Urinary bladder (tissue), 4 donors: ENCODE data around the gene STOX1. TPM values are rescaled to one million over a fixed set of nuclear protein-coding genes. Genes with fewer than 3 reads are reported as not detected.
"Not testable (repeated sequence)": the region's sequence is repeated elsewhere in the genome, so short reads cannot be mapped to it uniquely, and the experiment has no call there.

ENCODE experiments used
- DNase-seq: peaks from one replicate; pipeline ENCODE4 v3.0.0-alpha.2; 2015; ENCODE audit errors: extremely low spot score
- H3K27ac ChIP-seq: one replicate; pipeline ENCODE4 v1.5.1; 2013; ENCODE audit warnings: low read depth, mild to moderate bottlenecking, moderate library complexity
- H3K36me3 ChIP-seq: one replicate; pipeline ENCODE4 v1.6.1; 2013; ENCODE audit warnings: mild to moderate bottlenecking, moderate library complexity; ENCODE audit not compliant: insufficient read depth
- H3K4me1 ChIP-seq: one replicate; pipeline ENCODE4 v1.6.1; 2013; ENCODE audit warnings: mild to moderate bottlenecking, moderate library complexity; ENCODE audit not compliant: insufficient read depth
- H3K4me3 ChIP-seq: one replicate; pipeline ENCODE4 v1.5.1; 2013; ENCODE audit warnings: low read depth, low read length
- WGBS: extraction: QIAGEN DNeasy Blood & Tissue Kit; methylation state at CpG from one replicate; pipeline ENCODE4 v1.1.7; 2013; 5-methylcytosine and 5-hydroxymethylcytosine counted together
- polyA plus RNA-seq: library from polyadenylated mRNA; stranded (reverse); fragments of 200-250 nt; gene quantifications from one replicate; pipeline ENCODE4 v1.2.3, GENCODE V29; 2013
- total RNA-seq: library from RNA; depleted of rRNA; stranded (reverse); fragments of >200 nt; gene quantifications from one replicate; pipeline ENCODE4 v1.2.3, GENCODE V29; 2014
- donor health status: healthy with polysubstance abuse.
- donor health status: healthy.

The STOX1 gene
- total RNA-seq (4.7 TPM), polyA plus RNA-seq (2.7 TPM)

GRCh38 chr10:68826764-68827591 lies at the start of gene STOX1:
TSS of gene STOX1 (plus strand) at chr10:68827531. CDS start at chr10:68827624, 93 bp downstream.
- WGBS: 5% methylated on average over 63 of the region's 63 CpGs
- no peaks in the 10 kb centered on the region for H3K36me3 ChIP-seq
- peak; percentile 17 for DNase-seq
- no peaks in the 10 kb centered on the region for H3K4me1 ChIP-seq
- H3K4me3 ChIP-seq: peak within 1 kb of the TSS; percentile 67
- H3K27ac ChIP-seq: no peak within 1 kb of the TSS

GRCh38 chr10:68781613-68782574 lies 45.4 kb upstream of the STOX1 start:
- peaks cover 9% of the 10 kb centered on the region for H3K36me3 ChIP-seq
- 94% methylated on average over 6 of the region's 6 CpGs for WGBS

GRCh38 chr10:68784476-68784875 lies 42.9 kb upstream of the STOX1 start:
- peaks cover 8% of the 10 kb centered on the region for H3K36me3 ChIP-seq
- 91% methylated on average over 7 of the region's 7 CpGs for WGBS

More at GRCh38 chr10:68781613-68782574, 45.4 kb upstream of the STOX1 start:
- Histone ChIP-seq H3K4me3 (no peak overlapping the region), H3K27ac (no peak overlapping the region), H3K4me1 (no peaks in the 10 kb centered on the region)
- no peak for DNase-seq

GRCh38 chr10:68787813-68788212 lies 39.5 kb upstream of the STOX1 start:
- WGBS: 94% methylated on average over 3 of the region's 3 CpGs
- no peak for DNase-seq
- no peaks in the 10 kb centered on the region for H3K4me1 ChIP-seq
- no peak overlapping the region for H3K27ac ChIP-seq
- H3K36me3 ChIP-seq: peaks cover 7% of the 10 kb centered on the region
- H3K4me3 ChIP-seq: no peak overlapping the region

More at GRCh38 chr10:68784476-68784875, 42.9 kb upstream of the STOX1 start:
- no peak for DNase-seq
- Histone ChIP-seq H3K4me3 (no peak overlapping the region), H3K4me1 (no peaks in the 10 kb centered on the region), H3K27ac (no peak overlapping the region)

- Histone ChIP-seq H3K4me3 (no peak overlapping the region), H3K4me1 (no peaks in the 10 kb centered on the region), H3K27ac (no peak overlapping the region), H3K36me3 (peaks cover 5% of the 10 kb centered on the region)
- no peak for DNase-seq
- 96% methylated on average over 10 of the region's 10 CpGs for WGBS
Measured at GRCh38 chr10:68790476-68790875, 36.9 kb upstream of the STOX1 start.

GRCh38 chr10:68792115-68792514 lies 35.2 kb upstream of the STOX1 start:
- Histone ChIP-seq H3K4me3 (no peak overlapping the region), H3K4me1 (no peaks in the 10 kb centered on the region), H3K36me3 (peaks cover 2% of the 10 kb centered on the region), H3K27ac (no peak overlapping the region)
- DNase-seq: no peak
- WGBS: 76% methylated on average over 1 of the region's 1 CpG

GRCh38 chr10:68795886-68796532 lies 31.3 kb upstream of the STOX1 start:
- no peak overlapping the region for H3K4me3 ChIP-seq
- no peak for DNase-seq
- H3K4me1 ChIP-seq: no peaks in the 10 kb centered on the region
- WGBS: 95% methylated on average over 4 of the region's 4 CpGs
- H3K36me3 ChIP-seq: no peaks in the 10 kb centered on the region
- H3K27ac ChIP-seq: no peak overlapping the region

- no peaks in the 10 kb centered on the region for H3K4me1 ChIP-seq
- H3K36me3 ChIP-seq: no peaks in the 10 kb centered on the region
- WGBS: 82% methylated on average over 3 of the region's 3 CpGs
- H3K4me3 ChIP-seq: no peak overlapping the region
- no peak for DNase-seq
- H3K27ac ChIP-seq: no peak overlapping the region
Measured at GRCh38 chr10:68796605-68797004, 30.7 kb upstream of the STOX1 start.

- H3K27ac ChIP-seq: no peak overlapping the region
- no peaks in the 10 kb centered on the region for H3K36me3 ChIP-seq
- DNase-seq: no peak
- WGBS: 56% methylated on average over 2 of the region's 2 CpGs
- H3K4me3 ChIP-seq: no peak overlapping the region
- H3K4me1 ChIP-seq: no peaks in the 10 kb centered on the region
Measured at GRCh38 chr10:68800211-68800610, 27.1 kb upstream of the STOX1 start.

- DNase-seq: no peak
- Histone ChIP-seq H3K4me1 (no peaks in the 10 kb centered on the region), H3K4me3 (no peak overlapping the region), H3K27ac (no peak overlapping the region), H3K36me3 (no peaks in the 10 kb centered on the region)
- WGBS: 94% methylated on average over 1 of the region's 1 CpG
Measured at GRCh38 chr10:68804692-68805091, 22.6 kb upstream of the STOX1 start.

- H3K27ac ChIP-seq, H3K4me3 ChIP-seq, H3K4me1 ChIP-seq, DNase-seq, H3K36me3 ChIP-seq: not testable (repeated sequence)
- WGBS: 94% methylated on average over 9 of the region's 9 CpGs
Measured at GRCh38 chr10:68810830-68811229, 16.5 kb upstream of the STOX1 start.

GRCh38 chr10:68811314-68812009 lies 15.9 kb upstream of the STOX1 start:
- H3K4me1 ChIP-seq: no peaks in the 10 kb centered on the region
- WGBS: 68% methylated on average over 7 of the region's 7 CpGs
- no peaks in the 10 kb centered on the region for H3K36me3 ChIP-seq
- no peak overlapping the region for H3K4me3 ChIP-seq
- no peak overlapping the region for H3K27ac ChIP-seq
- no peak for DNase-seq

GRCh38 chr10:68812420-68812819 lies 14.9 kb upstream of the STOX1 start:
- Histone ChIP-seq H3K27ac (no peak overlapping the region), H3K4me3 (no peak overlapping the region), H3K36me3 (no peaks in the 10 kb centered on the region), H3K4me1 (no peaks in the 10 kb centered on the region)
- no peak for DNase-seq
- WGBS: 82% methylated on average over 4 of the region's 4 CpGs
